K562 (cell line): ENCODE data around the gene CLK3. TPM values are rescaled to one million over a fixed set of nuclear protein-coding genes. Genes with fewer than 3 reads are reported as not detected.

Experiments used
- BACH1 ChIP-seq: fragments of 200-800 bp; sonication (Bioruptor generic); IDR thresholded peaks from 2 replicates; pipeline ENCODE4 v1.6.1; 2016; ENCODE audit warnings: missing genetic modification characterization, missing compliant biosample characterization
- EHMT2 ChIP-seq: fragments of 450-650 bp; IDR thresholded peaks from 2 replicates; pipeline ENCODE4 v1.6.1; 2018; ENCODE audit warnings: antibody characterized with exemption
- HDAC8 ChIP-seq: fragments of 450-650 bp; IDR thresholded peaks from 2 replicates; pipeline ENCODE4 v1.6.1; 2016; ENCODE audit warnings: mild to moderate bottlenecking, missing genetic modification characterization, moderate library complexity, missing compliant biosample characterization
- KAT8 ChIP-seq: fragments of 450-650 bp; IDR thresholded peaks from 2 replicates; pipeline ENCODE4 v1.6.1; 2016; ENCODE audit warnings: low read depth, mild to moderate bottlenecking
- NBN ChIP-seq: fragments of 450-650 bp; IDR thresholded peaks from 2 replicates; pipeline ENCODE4 v1.6.1; 2016; ENCODE audit warnings: low read depth, mild to moderate bottlenecking
- NR2C2 ChIP-seq, 2 experiments: fragments of 200-800 bp in 1 of 2; sonication (Bioruptor generic) in 1 of 2; sonication (generic) in 1 of 2; formaldehyde crosslinking in 1 of 2; IDR thresholded peaks; 2 replicates each; pipeline versions ENCODE4 v1.6.1 to v1.8.0; 2016 to 2022; ENCODE audit warnings: mild to moderate bottlenecking in 1 of 2, missing compliant biosample characterization in 1 of 2, missing genetic modification characterization in 1 of 2, missing genetic modification reagents in 1 of 2
- NR3C1 ChIP-seq: sonication (generic); formaldehyde crosslinking; IDR thresholded peaks from 2 replicates; pipeline ENCODE4 v1.8.1; 2022; ENCODE audit warnings: missing genetic modification reagents
- NR4A1 ChIP-seq, 2 experiments: fragments of 250-450 bp in 1 of 2; fragments of 450-650 bp in 1 of 2; sonication (Bioruptor Pico) in 1 of 2; IDR thresholded peaks; 2 replicates each; pipeline versions ENCODE4 v1.4.0 to v1.6.1; 2016 to 2020; ENCODE audit warnings: mild to moderate bottlenecking in 2 of 2, missing compliant biosample characterization in 1 of 2, missing genetic modification characterization in 1 of 2, moderate library complexity in 1 of 2
- PHF8 ChIP-seq: fragments of 200-600 bp; sonication (generic); IDR thresholded peaks from 2 replicates; pipeline ENCODE4 v1.6.1; 2012; ENCODE audit warnings: mixed run types, mild to moderate bottlenecking, inconsistent platforms, low read length, moderate library complexity, borderline replicate concordance
- POLR3A ChIP-seq: IDR thresholded peaks from 2 replicates; pipeline ENCODE4 v1.6.1; 2011; ENCODE audit warnings: borderline replicate concordance, mild to moderate bottlenecking, moderate library complexity; ENCODE audit not compliant: insufficient read length, insufficient read depth; ENCODE audit errors: extremely low read depth
- PTTG1 ChIP-seq: fragments of 450-650 bp; IDR thresholded peaks from 2 replicates; pipeline ENCODE4 v1.6.1; 2016; ENCODE audit warnings: low read depth, mild to moderate bottlenecking, missing genetic modification characterization, missing compliant biosample characterization
- RBBP5 ChIP-seq: fragments of 200-600 bp; sonication (generic); IDR thresholded peaks from 2 replicates; pipeline ENCODE4 v1.6.1; 2012; ENCODE audit warnings: borderline replicate concordance, mild to moderate bottlenecking, low read length, control low read depth, inconsistent platforms; ENCODE audit not compliant: insufficient read depth, poor library complexity, severe bottlenecking
- RFX7 ChIP-seq: fragments of 250-450 bp; sonication (Bioruptor Pico); IDR thresholded peaks from 2 replicates; pipeline ENCODE4 v1.5.1; 2021; ENCODE audit warnings: mild to moderate bottlenecking
- SMARCA4 ChIP-seq: fragments of 450-650 bp; IDR thresholded peaks from 2 replicates; pipeline ENCODE4 v1.6.1; 2016
- SMARCB1 ChIP-seq: IDR thresholded peaks from 2 replicates; pipeline ENCODE4 v1.6.1; 2011; ENCODE audit warnings: improper control_type of control experiment, low read depth; ENCODE audit not compliant: insufficient read length
- SNIP1 ChIP-seq: fragments of 450-650 bp; IDR thresholded peaks from 2 replicates; pipeline ENCODE4 v1.7.1; 2017; ENCODE audit warnings: low read depth, mild to moderate bottlenecking
- STAT5A ChIP-seq: IDR thresholded peaks from 2 replicates; pipeline ENCODE4 v1.6.1; 2012; ENCODE audit warnings: low read length, inconsistent platforms, borderline replicate concordance
- THRAP3 ChIP-seq: fragments of 450-650 bp; IDR thresholded peaks from 2 replicates; pipeline ENCODE4 v1.6.1; 2016; ENCODE audit warnings: mild to moderate bottlenecking, inconsistent platforms, borderline replicate concordance
- ZNF165 ChIP-seq: fragments of 250-450 bp; sonication (Bioruptor Pico); IDR thresholded peaks from 2 replicates; pipeline ENCODE4 v1.4.0; 2020; ENCODE audit warnings: borderline replicate concordance
- polyA plus RNA-seq, 8 experiments: library from polyadenylated mRNA; depleted of rRNA in 4 of 8; stranded (reverse) in 5 of 8; unstranded in 3 of 8; fragments of >200 nt; fragmentation: Nextera tagmentation in 2 of 8; fragmentation: Illumina TruSeq in 1 of 8; extraction: Ambion mirVana in 2 of 8; extraction: Trizol in 1 of 8; gene quantifications; 2 replicates each; pipeline versions ENCODE4 v1.2.1 to v1.2.3, GENCODE V29; 2011 to 2014; ENCODE audit warnings: inconsistent platforms in 1 of 8, missing spikeins in 1 of 8
- total RNA-seq, 7 experiments: library from RNA; depleted of rRNA in 6 of 7; stranded (reverse); fragments of >200 nt in 6 of 7; fragmentation: Illumina TruSeq in 2 of 7; extraction: Trizol in 2 of 7; gene quantifications; 2 replicates each; pipeline versions ENCODE4 v1.2.1 to v1.2.3, GENCODE V29; 2011 to 2021; ENCODE audit warnings: low replicate concordance in 1 of 7
- TF ChIP-seq, protein P1 (sequence below): fragments of 450-650 bp; IDR thresholded peaks from 2 replicates; pipeline ENCODE4 v1.6.1; 2017; ENCODE audit warnings: mild to moderate bottlenecking, moderate library complexity
- TF ChIP-seq, protein P2 (sequence below): fragments of 250-450 bp; sonication (Bioruptor Pico); IDR thresholded peaks from 2 replicates; pipeline ENCODE4 v1.5.1; 2021; ENCODE audit warnings: mild to moderate bottlenecking
- TF ChIP-seq, protein P3 (sequence below), 2 experiments: fragments of 450-650 bp; IDR thresholded peaks; 2 replicates each; pipeline ENCODE4 v1.6.1; 2018; ENCODE audit warnings: mild to moderate bottlenecking in 2 of 2, low read depth in 1 of 2; ENCODE audit not compliant: partially characterized antibody in 2 of 2

The CLK3 gene
- total and polyA plus RNA-seq, 9 of the 15 experiments (the other 6 are each of a cell fraction or from before 2014, with no cell fraction given): 1.2 to 95.2 (median 51.7) TPM

DNA sequence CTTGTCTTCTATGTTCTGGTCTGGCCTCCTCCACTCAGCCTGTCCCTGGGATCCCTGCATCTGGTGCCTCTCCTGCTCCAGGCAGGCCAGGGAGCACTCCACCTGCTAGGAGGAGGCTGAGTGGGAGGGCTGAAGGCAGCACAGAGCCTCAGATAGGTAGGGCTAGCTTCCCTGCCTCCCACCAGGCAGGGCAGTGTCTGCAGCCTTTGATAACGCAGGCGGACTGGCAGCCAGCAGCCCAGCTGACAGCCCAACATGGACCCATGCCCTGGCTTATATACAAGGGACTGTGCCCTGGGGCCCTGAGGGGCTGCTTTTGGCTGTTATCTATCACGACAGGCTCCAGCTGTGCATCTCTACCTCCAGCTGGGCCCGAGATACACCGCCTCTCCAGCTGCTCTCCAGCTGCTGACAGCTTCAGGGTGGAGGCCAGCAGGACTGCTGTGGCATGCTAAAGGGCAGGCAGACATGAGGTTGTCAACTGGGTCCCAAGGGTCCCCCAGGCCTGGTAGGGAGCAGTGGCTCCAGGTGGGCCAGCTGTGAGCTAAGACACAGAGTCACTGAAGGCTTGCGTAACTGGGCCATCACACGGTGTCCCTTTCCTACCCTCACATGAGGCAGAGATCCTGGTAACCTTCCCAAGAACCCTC, 5.2 kb upstream of the CLK3 start (continued):
- TF ChIP-seq SNIP1 (no peak), SMARCA4 (peak; percentile 87), NR2C2 (CRISPR knock-in tag; IDR thresholded peaks at IDR 0.05) (no peak), NR2C2 (tag; IDR thresholded peaks at IDR 0.05) (no peak), RBBP5 (no peak), PTTG1 (no peak), THRAP3 (no peak), KAT8 (no peak), POLR3A (no peak), RFX7 (CRISPR knock-in tag) (no peak), STAT5A (peak; percentile 77), BACH1 (tag) (no peak), NR4A1 (CRISPR knock-in tag; IDR thresholded peaks at IDR 0.05) (no peak), NR4A1 (tag; IDR thresholded peaks at IDR 0.05) (peak; percentile 95), PHF8 (no peak), SMARCB1 (no peak), NR3C1 (CRISPR knock-in tag) (no peak), ZNF165 (CRISPR knock-in tag) (no peak), NBN (no peak), HDAC8 (no peak), EHMT2 (no peak)
- TF ChIP-seq, protein P1, sequence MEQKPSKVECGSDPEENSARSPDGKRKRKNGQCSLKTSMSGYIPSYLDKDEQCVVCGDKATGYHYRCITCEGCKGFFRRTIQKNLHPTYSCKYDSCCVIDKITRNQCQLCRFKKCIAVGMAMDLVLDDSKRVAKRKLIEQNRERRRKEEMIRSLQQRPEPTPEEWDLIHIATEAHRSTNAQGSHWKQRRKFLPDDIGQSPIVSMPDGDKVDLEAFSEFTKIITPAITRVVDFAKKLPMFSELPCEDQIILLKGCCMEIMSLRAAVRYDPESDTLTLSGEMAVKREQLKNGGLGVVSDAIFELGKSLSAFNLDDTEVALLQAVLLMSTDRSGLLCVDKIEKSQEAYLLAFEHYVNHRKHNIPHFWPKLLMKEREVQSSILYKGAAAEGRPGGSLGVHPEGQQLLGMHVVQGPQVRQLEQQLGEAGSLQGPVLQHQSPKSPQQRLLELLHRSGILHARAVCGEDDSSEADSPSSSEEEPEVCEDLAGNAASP: no peak
- TF ChIP-seq, protein P2, sequence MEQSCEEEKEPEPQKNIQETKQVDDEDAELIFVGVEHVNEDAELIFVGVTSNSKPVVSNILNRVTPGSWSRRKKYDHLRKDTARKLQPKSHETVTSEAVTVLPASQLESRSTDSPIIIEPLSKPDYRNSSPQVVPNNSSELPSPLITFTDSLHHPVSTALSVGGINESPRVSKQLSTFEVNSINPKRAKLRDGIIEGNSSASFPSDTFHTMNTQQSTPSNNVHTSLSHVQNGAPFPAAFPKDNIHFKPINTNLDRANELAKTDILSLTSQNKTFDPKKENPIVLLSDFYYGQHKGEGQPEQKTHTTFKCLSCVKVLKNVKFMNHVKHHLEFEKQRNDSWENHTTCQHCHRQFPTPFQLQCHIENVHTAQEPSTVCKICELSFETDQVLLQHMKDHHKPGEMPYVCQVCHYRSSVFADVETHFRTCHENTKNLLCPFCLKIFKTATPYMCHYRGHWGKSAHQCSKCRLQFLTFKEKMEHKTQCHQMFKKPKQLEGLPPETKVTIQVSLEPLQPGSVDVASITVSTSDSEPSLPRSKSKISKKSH (CRISPR knock-in tag): no peak
- TF ChIP-seq, protein P3, sequence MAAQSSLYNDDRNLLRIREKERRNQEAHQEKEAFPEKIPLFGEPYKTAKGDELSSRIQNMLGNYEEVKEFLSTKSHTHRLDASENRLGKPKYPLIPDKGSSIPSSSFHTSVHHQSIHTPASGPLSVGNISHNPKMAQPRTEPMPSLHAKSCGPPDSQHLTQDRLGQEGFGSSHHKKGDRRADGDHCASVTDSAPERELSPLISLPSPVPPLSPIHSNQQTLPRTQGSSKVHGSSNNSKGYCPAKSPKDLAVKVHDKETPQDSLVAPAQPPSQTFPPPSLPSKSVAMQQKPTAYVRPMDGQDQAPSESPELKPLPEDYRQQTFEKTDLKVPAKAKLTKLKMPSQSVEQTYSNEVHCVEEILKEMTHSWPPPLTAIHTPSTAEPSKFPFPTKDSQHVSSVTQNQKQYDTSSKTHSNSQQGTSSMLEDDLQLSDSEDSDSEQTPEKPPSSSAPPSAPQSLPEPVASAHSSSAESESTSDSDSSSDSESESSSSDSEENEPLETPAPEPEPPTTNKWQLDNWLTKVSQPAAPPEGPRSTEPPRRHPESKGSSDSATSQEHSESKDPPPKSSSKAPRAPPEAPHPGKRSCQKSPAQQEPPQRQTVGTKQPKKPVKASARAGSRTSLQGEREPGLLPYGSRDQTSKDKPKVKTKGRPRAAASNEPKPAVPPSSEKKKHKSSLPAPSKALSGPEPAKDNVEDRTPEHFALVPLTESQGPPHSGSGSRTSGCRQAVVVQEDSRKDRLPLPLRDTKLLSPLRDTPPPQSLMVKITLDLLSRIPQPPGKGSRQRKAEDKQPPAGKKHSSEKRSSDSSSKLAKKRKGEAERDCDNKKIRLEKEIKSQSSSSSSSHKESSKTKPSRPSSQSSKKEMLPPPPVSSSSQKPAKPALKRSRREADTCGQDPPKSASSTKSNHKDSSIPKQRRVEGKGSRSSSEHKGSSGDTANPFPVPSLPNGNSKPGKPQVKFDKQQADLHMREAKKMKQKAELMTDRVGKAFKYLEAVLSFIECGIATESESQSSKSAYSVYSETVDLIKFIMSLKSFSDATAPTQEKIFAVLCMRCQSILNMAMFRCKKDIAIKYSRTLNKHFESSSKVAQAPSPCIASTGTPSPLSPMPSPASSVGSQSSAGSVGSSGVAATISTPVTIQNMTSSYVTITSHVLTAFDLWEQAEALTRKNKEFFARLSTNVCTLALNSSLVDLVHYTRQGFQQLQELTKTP (IDR thresholded peaks at IDR 0.05; ENCODE audit: low read depth in 1 of 2, partially characterized antibody in 2 of 2): peak in 1 of 2 experiments; percentile 90
